ENCODE data around the gene C1orf198. TPM values are rescaled to one million over a fixed set of nuclear protein-coding genes. Genes with fewer than 3 reads are reported as not detected.

The C1orf198 gene
- total and polyA plus RNA-seq, 12 donors: 26.0 to 66.0 (median 42.9) TPM

DNA sequence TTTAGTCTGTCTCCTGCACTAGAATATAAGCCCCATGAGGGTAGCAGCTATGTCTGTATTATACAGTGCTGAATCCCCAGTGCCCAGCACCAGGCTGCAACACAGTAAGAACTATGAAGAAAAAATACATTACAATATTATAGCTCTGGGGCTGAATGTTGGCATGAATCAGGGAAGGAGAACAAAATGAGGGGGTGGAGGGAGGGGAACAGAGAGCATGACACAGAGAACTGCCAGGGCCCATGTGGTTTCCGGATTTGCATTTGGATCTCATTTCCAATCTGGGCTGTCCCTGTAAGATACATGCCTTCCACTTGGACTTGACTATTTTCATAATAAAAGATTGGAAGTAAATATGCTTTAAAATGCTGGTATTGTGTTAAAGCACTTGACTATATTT lies 35.8 kb downstream of the C1orf198 start:
- H3K27me3 ChIP-seq: no peaks in the 10 kb centered on the region
- H3K4me3 ChIP-seq: no peak overlapping the region
- H3K36me3 ChIP-seq: peaks cover 0 to 12% (median 5%) of the 10 kb centered on the region in 9 donors
- no peak overlapping the region for H3K27ac ChIP-seq
- DNase-seq (no peak), ATAC-seq (no peak)
- 61 to 64% methylated on average over 1 of the region's 1 CpG for WGBS, 2 donors
- TF ChIP-seq, protein P1, sequence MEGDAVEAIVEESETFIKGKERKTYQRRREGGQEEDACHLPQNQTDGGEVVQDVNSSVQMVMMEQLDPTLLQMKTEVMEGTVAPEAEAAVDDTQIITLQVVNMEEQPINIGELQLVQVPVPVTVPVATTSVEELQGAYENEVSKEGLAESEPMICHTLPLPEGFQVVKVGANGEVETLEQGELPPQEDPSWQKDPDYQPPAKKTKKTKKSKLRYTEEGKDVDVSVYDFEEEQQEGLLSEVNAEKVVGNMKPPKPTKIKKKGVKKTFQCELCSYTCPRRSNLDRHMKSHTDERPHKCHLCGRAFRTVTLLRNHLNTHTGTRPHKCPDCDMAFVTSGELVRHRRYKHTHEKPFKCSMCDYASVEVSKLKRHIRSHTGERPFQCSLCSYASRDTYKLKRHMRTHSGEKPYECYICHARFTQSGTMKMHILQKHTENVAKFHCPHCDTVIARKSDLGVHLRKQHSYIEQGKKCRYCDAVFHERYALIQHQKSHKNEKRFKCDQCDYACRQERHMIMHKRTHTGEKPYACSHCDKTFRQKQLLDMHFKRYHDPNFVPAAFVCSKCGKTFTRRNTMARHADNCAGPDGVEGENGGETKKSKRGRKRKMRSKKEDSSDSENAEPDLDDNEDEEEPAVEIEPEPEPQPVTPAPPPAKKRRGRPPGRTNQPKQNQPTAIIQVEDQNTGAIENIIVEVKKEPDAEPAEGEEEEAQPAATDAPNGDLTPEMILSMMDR (IDR thresholded peaks at IDR 0.05): no peak
- peaks cover 0 to 43% (median 18%) of the 10 kb centered on the region in 9 donors for H3K4me1 ChIP-seq
- intact Hi-C loops (cut with DNase I): no loop called here
- peaks cover 0 to 6% (median 0%) of the 10 kb centered on the region in 11 donors for H3K9me3 ChIP-seq

DNA sequence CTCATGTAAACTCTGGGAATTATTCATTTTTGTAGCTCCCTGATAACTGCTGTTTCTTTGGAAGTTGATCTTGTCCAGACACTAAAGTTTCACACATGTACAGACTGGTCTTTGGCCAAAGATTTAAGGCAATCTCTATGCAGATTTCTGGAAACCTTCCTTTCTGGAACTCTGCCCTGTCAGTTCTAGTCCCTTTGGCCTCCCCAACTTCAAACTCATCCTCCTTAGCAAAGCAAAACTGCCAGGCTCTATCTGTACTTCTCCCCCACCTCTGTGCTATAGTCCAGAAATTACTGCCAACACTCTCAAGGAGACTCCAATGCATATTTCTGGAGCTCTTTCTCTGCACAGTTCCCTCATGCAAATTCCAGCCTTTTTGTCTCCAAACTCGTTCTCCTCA lies 36.5 kb downstream of the C1orf198 start:
- peaks cover 0 to 50% (median 25%) of the 10 kb centered on the region in 9 donors for H3K4me1 ChIP-seq
- WGBS, 2 donors: 46 to 55% methylated on average over 1 of the region's 1 CpG
- no peak for ATAC-seq
- TF ChIP-seq, protein P1 (IDR thresholded peaks at IDR 0.05): no peak
- intact Hi-C loops (cut with DNase I): no loop called here
- no peak for DNase-seq
- peaks cover 0 to 5% (median under 1%) of the 10 kb centered on the region in 9 donors for H3K36me3 ChIP-seq
- no peak overlapping the region for H3K27ac ChIP-seq
- no peak overlapping the region for H3K4me3 ChIP-seq
- no peaks in the 10 kb centered on the region for H3K27me3 ChIP-seq
- H3K9me3 ChIP-seq: peaks cover 0 to 6% (median 0%) of the 10 kb centered on the region in 11 donors

DNA sequence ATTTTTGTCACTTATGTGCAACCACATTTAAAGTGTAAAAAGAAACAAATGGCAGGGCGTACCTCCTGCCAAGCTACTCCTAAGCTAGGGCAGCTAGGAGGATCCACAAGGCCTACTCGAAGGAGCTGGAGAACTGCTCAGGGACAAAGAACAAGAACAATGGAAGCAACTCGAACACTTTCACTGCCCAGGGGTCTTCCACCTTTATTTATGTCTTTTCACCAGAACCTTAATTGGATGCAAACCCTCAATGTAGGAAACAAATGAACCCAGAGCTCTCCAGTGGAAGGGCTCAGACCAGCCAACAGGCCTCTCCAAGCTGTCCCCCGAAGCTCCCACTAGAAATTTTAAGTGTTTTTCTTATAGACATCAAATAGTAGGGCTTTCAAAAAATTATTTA lies 39.9 kb downstream of the C1orf198 start:
- Histone ChIP-seq H3K4me1 (peaks cover 13 to 75% (median 56%) of the 10 kb centered on the region in 9 donors), H3K27ac (peak overlapping the region in 4 of 10 donors; percentile 84 to 93 (median 90)), H3K27me3 (no peaks in the 10 kb centered on the region), H3K36me3 (no peaks in the 10 kb centered on the region), H3K4me3 (no peak overlapping the region), H3K9me3 (peaks cover 0 to 6% (median 0%) of the 10 kb centered on the region in 11 donors)
- ATAC-seq (no peak), DNase-seq (no peak)
- intact Hi-C loops (cut with DNase I): loop anchor here in 2 of 10 donors (5.0 kb wide), 1 partner anchor 39 kb away; the partner anchor contains the start of gene C1orf198 (in 2 of the 2)
- WGBS, 2 donors: 93 to 95% methylated on average over 4 of the region's 4 CpGs
- TF ChIP-seq, protein P1 (IDR thresholded peaks at IDR 0.05): no peak

DNA sequence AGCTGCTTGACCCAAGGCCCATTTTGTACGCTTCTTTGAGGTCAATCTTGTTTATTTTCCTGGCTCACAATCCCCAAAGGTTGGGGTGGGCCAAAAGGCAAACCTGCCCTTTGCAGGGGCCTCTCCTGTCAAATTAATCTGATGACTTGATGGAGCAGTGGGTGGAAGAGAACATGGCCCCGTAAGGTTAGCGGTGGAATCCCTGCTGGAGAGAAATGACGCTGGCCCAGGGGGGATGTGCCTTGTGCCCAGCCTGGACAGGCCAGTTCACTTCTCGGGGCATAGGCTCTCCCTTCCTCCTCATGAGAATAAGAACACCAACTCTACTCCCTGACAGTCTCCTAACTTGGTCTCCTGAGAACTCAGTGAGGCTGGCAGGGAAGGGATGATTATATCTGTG lies 40.5 kb downstream of the C1orf198 start:
- DNase-seq: no peak
- H3K4me1 ChIP-seq: peaks cover 16 to 80% (median 62%) of the 10 kb centered on the region in 9 donors
- H3K4me3 ChIP-seq: no peak overlapping the region
- H3K27ac ChIP-seq: peak overlapping the region in 6 of 10 donors; percentile 39 to 93 (median 89)
- intact Hi-C loops (cut with DNase I): loop anchor here in 2 of 10 donors (5.0 kb wide), 1 partner anchor 40 kb away; the partner anchor contains the start of gene C1orf198 (in 2 of the 2)
- ATAC-seq: no peak
- H3K9me3 ChIP-seq: peaks cover 0 to 6% (median 0%) of the 10 kb centered on the region in 11 donors
- WGBS, 2 donors: 76 to 86% methylated on average over 5 of the region's 5 CpGs
- H3K36me3 ChIP-seq: no peaks in the 10 kb centered on the region
- TF ChIP-seq, protein P1 (IDR thresholded peaks at IDR 0.05): no peak
- no peaks in the 10 kb centered on the region for H3K27me3 ChIP-seq
